Gastroesophageal sphincter (tissue), 4 donors: ENCODE results near the gene HUS1. TPM values are rescaled to one million over a fixed set of nuclear protein-coding genes. Genes with fewer than 3 reads are reported as not detected.
"Not testable (repeated sequence)": the region's sequence is repeated elsewhere in the genome, so short reads cannot be mapped to it uniquely, and the experiment has no call there.

Experiments used
- ATAC-seq: fragments of 150-250 bp; one replicate; pipeline ENCODE4 v1.9.1; 2016; ENCODE audit warnings: mild to moderate bottlenecking, moderate library complexity
- H3K27ac ChIP-seq, 4 donors: fragments of 200-600 bp; sonication (generic) in 3 of 4; 1 replicate in 3 of 4; 2 replicates in 1 of 4; pipeline ENCODE4 v1.5.1; 2016 to 2019
- H3K27me3 ChIP-seq: fragments of 200-600 bp; sonication (generic); one replicate; pipeline ENCODE4 v1.5.1; 2019
- H3K36me3 ChIP-seq, 2 donors: fragments of 200-600 bp; sonication (generic); one replicate each; pipeline ENCODE4 v1.5.1; 2019; ENCODE audit warnings: control low read depth in 1 of 2
- H3K4me1 ChIP-seq, 3 donors: fragments of 200-600 bp; sonication (generic); 1 replicate in 2 of 3; 2 replicates in 1 of 3; pipeline ENCODE4 v1.5.1; 2016 to 2019; ENCODE audit warnings: control low read depth in 2 of 3
- H3K4me3 ChIP-seq, 2 donors: fragments of 200-600 bp; sonication (generic); one replicate each; pipeline ENCODE4 v1.5.1; 2019; ENCODE audit warnings: mild to moderate bottlenecking in 1 of 2, moderate library complexity in 1 of 2
- H3K9me3 ChIP-seq, 3 donors: fragments of 200-600 bp; sonication (generic); one replicate each; pipeline ENCODE4 v1.5.1; 2017 to 2019; ENCODE audit warnings: control low read depth in 2 of 3
- EP300 ChIP-seq: sonication (generic); formaldehyde crosslinking; IDR thresholded peaks from one replicate; pipeline ENCODE4 v1.6.1; 2017; ENCODE audit warnings: antibody characterized with exemption, mild to moderate bottlenecking
- POLR2A ChIP-seq, 2 donors: fragments of 450-650 bp; IDR thresholded peaks; one replicate each; pipeline ENCODE4 v1.6.1; 2017; ENCODE audit warnings: antibody characterized with exemption in 2 of 2, mild to moderate bottlenecking in 2 of 2, moderate library complexity in 1 of 2
- POLR2AphosphoS5 ChIP-seq: sonication (generic); formaldehyde crosslinking; IDR thresholded peaks from one replicate; pipeline ENCODE4 v1.6.1; 2017; ENCODE audit warnings: antibody characterized with exemption
- WGBS, 2 donors: methylation state at CpG; one replicate each; pipeline ENCODE4 v1.1.5; 2018; ENCODE audit warnings: low coverage in 1 of 2; 5-methylcytosine and 5-hydroxymethylcytosine counted together
- total RNA-seq, 4 donors: library from RNA; depleted of rRNA; stranded (reverse); fragments of >200 nt; gene quantifications; one replicate each; pipeline ENCODE4 v1.1.0, GENCODE V29; 2016
- TF ChIP-seq, protein P1 (sequence below), 4 experiments: fragments of 200-600 bp in 2 of 4; fragments of 450-650 bp in 2 of 4; sonication (generic) in 1 of 4; IDR thresholded peaks; one replicate each; pipeline ENCODE4 v1.5.1; 2017 to 2019; ENCODE audit warnings: antibody characterized with exemption in 4 of 4, mild to moderate bottlenecking in 2 of 4, moderate library complexity in 2 of 4

The HUS1 gene
- total RNA-seq, 4 donors from 2014 or later = 13.7 to 32.7 (median 19.7) TPM

DNA sequence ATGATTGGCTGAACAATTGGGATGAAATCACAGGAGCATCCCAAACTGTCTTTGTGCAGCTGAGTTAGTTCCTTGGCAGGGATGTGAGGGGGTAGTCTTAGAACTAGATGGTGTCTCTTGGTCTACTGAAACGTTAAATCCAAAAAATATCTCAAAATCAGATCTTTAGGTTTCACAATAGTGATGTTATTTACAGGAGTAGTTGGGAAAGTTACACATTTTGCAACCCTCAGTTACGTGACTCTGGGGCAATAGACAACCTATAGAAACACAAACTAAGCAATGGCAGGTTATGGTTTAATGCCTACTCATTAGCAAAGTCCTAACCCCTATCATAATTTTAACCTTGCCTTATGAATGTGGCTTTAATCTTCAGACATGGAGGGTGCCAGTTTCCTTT lies 55.1 kb downstream of the HUS1 start:
- no peak for TF ChIP-seq POLR2A (IDR thresholded peaks at IDR 0.05)
- TF ChIP-seq POLR2AphosphoS5 = no peak
- TF ChIP-seq EP300 = no peak
- TF ChIP-seq, protein P1, sequence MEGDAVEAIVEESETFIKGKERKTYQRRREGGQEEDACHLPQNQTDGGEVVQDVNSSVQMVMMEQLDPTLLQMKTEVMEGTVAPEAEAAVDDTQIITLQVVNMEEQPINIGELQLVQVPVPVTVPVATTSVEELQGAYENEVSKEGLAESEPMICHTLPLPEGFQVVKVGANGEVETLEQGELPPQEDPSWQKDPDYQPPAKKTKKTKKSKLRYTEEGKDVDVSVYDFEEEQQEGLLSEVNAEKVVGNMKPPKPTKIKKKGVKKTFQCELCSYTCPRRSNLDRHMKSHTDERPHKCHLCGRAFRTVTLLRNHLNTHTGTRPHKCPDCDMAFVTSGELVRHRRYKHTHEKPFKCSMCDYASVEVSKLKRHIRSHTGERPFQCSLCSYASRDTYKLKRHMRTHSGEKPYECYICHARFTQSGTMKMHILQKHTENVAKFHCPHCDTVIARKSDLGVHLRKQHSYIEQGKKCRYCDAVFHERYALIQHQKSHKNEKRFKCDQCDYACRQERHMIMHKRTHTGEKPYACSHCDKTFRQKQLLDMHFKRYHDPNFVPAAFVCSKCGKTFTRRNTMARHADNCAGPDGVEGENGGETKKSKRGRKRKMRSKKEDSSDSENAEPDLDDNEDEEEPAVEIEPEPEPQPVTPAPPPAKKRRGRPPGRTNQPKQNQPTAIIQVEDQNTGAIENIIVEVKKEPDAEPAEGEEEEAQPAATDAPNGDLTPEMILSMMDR (IDR thresholded peaks at IDR 0.05) = no peak
- no peak for ATAC-seq
- no peaks in the 10 kb centered on the region for H3K36me3 ChIP-seq
- no peaks in the 10 kb centered on the region for H3K4me1 ChIP-seq
- H3K27me3 ChIP-seq = no peaks in the 10 kb centered on the region
- H3K9me3 ChIP-seq = no peaks in the 10 kb centered on the region
- 65 to 100% methylated on average over 1 to 2 of the region's 2 CpGs for WGBS, 2 donors
- H3K27ac ChIP-seq = no peak overlapping the region
- no peak overlapping the region for H3K4me3 ChIP-seq

GRCh38 chr7:47923081-47923875 lies 56.1 kb downstream of the HUS1 start:
- 97 to 100% methylated on average over 1 to 2 of the region's 8 CpGs for WGBS, 2 donors

DNA sequence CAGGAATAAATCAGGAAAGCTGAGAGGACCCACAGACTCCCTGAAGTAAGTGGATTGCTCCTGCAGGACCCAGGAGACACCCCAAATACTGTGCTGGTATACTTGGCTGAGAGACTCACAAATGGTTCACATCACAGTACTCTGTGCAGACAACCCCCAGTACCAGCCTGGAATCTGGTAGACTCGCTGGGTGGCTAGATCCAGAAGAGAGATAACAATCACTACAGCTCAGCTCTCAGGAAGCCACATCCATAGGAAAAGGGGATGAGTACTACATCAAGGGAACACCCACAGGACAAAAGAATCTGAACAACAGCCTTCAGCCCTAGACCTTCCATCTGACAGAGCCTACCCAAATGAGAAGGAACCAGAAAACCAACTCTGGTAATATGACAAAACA lies 62.9 kb downstream of the HUS1 start:
- H3K27ac ChIP-seq, H3K9me3 ChIP-seq, H3K4me1 ChIP-seq, ATAC-seq, H3K4me3 ChIP-seq, H3K36me3 ChIP-seq, H3K27me3 ChIP-seq: not testable (repeated sequence)
- 83% methylated on average over 1 of the region's 1 CpG; no CpG with 5 or more reads in 1 of the 2 donors for WGBS, 2 donors

More at GRCh38 chr7:47923081-47923875, 56.1 kb downstream of the HUS1 start:
- H3K36me3 ChIP-seq, H3K27me3 ChIP-seq, H3K4me3 ChIP-seq, ATAC-seq, H3K27ac ChIP-seq, H3K4me1 ChIP-seq, H3K9me3 ChIP-seq: not testable (repeated sequence)

DNA sequence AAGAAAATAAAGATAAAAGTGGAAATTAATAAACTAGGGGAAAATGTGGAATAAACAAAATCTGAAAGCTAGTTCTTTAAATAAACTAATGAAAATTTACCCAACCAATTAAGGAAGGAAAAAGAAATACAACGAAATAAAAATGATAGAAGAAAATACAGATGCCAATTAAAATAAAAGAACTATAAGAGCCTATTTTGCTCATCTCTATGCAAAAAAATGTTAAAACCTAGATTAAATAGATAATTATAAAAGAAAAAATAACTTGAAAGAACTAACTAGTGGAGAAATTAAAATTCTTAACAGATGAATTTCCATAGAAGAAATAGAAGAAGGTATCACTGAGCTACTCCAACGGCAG lies 63.8 kb downstream of the HUS1 start:
- no peak for ATAC-seq
- TF ChIP-seq EP300 (no peak), POLR2A (IDR thresholded peaks at IDR 0.05) (no peak), POLR2AphosphoS5 (no peak)
- TF ChIP-seq, protein P1 (IDR thresholded peaks at IDR 0.05) = no peak
- H3K4me1 ChIP-seq = no peaks in the 10 kb centered on the region
- no peaks in the 10 kb centered on the region for H3K9me3 ChIP-seq
- H3K27ac ChIP-seq = no peak overlapping the region
- 66 to 81% methylated on average over 2 of the region's 2 CpGs for WGBS, 2 donors
- no peaks in the 10 kb centered on the region for H3K27me3 ChIP-seq
- H3K4me3 ChIP-seq = no peak overlapping the region
- H3K36me3 ChIP-seq = no peaks in the 10 kb centered on the region

DNA sequence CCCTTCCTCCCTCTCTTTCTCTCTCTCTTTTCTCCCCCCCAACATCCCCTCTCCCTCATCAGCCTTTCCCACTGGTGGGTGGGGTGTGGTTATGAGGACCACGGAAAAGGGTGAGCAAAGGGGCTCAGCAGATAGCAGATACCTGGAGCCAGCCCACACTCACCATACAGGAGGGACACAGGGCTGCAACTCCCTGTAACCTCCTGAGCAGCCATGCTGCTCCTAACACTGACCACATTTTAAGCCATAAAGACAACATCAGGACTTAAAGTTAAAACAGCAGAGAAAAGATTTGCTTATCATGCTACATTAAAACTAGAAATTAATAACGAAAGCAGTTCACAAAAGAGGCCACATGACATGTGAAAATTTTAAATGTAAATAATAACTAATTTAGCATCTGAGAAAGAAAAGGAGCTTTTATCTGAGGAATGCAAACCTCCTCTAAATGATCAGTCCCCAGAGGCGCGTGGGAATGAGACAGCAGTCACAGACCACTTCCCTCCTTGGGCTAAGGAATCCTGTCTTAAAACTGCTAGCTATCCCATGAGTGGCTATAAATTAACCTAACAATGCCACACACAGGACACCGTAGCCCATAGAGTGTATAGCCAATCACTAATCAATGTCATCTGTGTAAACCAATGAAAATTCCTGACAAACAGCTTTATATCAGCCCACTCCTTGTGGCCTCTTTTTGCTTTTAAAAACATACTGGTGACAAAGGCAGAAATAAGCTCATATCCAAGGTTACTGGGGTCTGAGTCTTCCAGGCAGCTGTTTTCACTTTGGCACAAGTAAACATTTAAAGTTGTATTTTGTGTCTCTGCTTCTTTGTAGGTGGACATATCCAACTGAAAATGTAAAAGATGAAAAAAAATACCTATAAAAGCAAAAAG lies 64.4 kb downstream of the HUS1 start:
- no peaks in the 10 kb centered on the region for H3K36me3 ChIP-seq
- H3K4me1 ChIP-seq = no peaks in the 10 kb centered on the region
- H3K9me3 ChIP-seq = no peaks in the 10 kb centered on the region
- WGBS, 2 donors = 48 to 66% methylated on average over 4 of the region's 5 CpGs
- H3K4me3 ChIP-seq = no peak overlapping the region
- no peaks in the 10 kb centered on the region for H3K27me3 ChIP-seq
- no peak for ATAC-seq
- TF ChIP-seq POLR2A (IDR thresholded peaks at IDR 0.05) (no peak), EP300 (no peak), POLR2AphosphoS5 (no peak)
- TF ChIP-seq, protein P1 (IDR thresholded peaks at IDR 0.05) = no peak
- no peak overlapping the region for H3K27ac ChIP-seq

Other genes starting within 250 kb of the HUS1 start
- gene PKD1L1, start 31.1 kb downstream of the HUS1 start, total RNA-seq = 1 to 10 TPM in 1 of 4 donors, under 1 TPM in 3; 0.12 to 1.3 (median 0.45) TPM
- not detected for gene SUN3, start 49.5 kb upstream of the HUS1 start, total RNA-seq
- not detected for gene C7orf57, start 55.9 kb upstream of the HUS1 start, total RNA-seq
- gene UPP1, start 109.7 kb upstream of the HUS1 start, total RNA-seq = 10 to 100 TPM in 3 of 4 donors, 1 to 10 TPM in 1; 6.1 to 27.6 (median 12.0) TPM
- gene ABCA13, start 191.8 kb upstream of the HUS1 start, total RNA-seq = under 1 TPM in 3 of 4 donors, not detected in 1; under 0.01 to 0.54 (median 0.04) TPM